Measurements from ENCODE around the gene PLA2G2F.

GRCh38 chr1:20134995-20135394 is 4.1 kb upstream of the PLA2G2F start:
- no peak for TF ChIP-seq POLR2A (IDR thresholded peaks at IDR 0.05)
- no peak for TF ChIP-seq CTCF (IDR thresholded peaks at IDR 0.05)
- no peak for TF ChIP-seq EP300 (IDR thresholded peaks at IDR 0.05)
